HepG2 (cell line): Measurements from ENCODE around the gene IFNA6. TPM values are rescaled to one million over a fixed set of nuclear protein-coding genes. Genes with fewer than 3 reads are reported as not detected.
A peak's percentile ranks its signal among the peaks of the same experiment; 100 is the strongest.

Source experiments
- ATAC-seq: fragments of 200-7000 bp; cut with Tn5 transposase; 3 replicates; pipeline ENCODE4 v1.9.1; 2020; ENCODE audit warnings: mild to moderate bottlenecking, moderate library complexity
- BruUV-seq: library from RNA; stranded (reverse); fragments of 400-500 nt; replicated peaks from 2 replicates; lab custom pipeline; 2021; lab: Mats Ljungman, UMichigan
- CTCF ChIA-PET: fragments of 300-600 bp; formaldehyde crosslinking; extraction: SDS; loops from one replicate; lab custom pipeline; 2021; ENCODE audit warnings: low total read pairs, inconsistent platforms, low intra/inter-chr PET ratio; lab: Yijun Ruan, JAX
- POLR2A ChIA-PET: fragments of 350-600 bp; sonication (Branson Sonifier 250); formaldehyde crosslinking; loops from one replicate; lab custom pipeline; 2020; ENCODE audit warnings: antibody characterized with exemption, inconsistent platforms; lab: Yijun Ruan, JAX
- DNase-seq: peaks from one replicate; pipeline ENCODE4 v3.0.0-alpha.2; 2015; ENCODE audit warnings: low spot score
- FAIRE-seq: peaks from 3 replicates; lab custom pipeline; 2011; peaks lifted over from hg19 to GRCh38; lab: Jason Lieb, UNC
- H2AFZ ChIP-seq: one replicate; pipeline ENCODE4 v1.6.1; 2011; ENCODE audit warnings: low read length, inconsistent platforms
- H3K27ac ChIP-seq: fragments of 300-600 bp; 3 replicates; pipeline ENCODE4 v1.8.0; 2011; ENCODE audit warnings: mixed run types, mild to moderate bottlenecking, mixed read lengths, low read length, inconsistent platforms; ENCODE audit not compliant: insufficient read depth; ENCODE audit errors: extremely low read length
- H3K27me3 ChIP-seq, 2 experiments: fragments of 200-600 bp in 1 of 2; 2 replicates in 1 of 2; 3 replicates in 1 of 2; pipeline versions ENCODE4 v1.6.0 to v1.8.0; 2011; ENCODE audit warnings: low read length in 2 of 2, mild to moderate bottlenecking in 2 of 2, moderate library complexity in 2 of 2, inconsistent platforms in 1 of 2; ENCODE audit not compliant: insufficient read depth in 2 of 2, control insufficient read depth in 1 of 2
- H3K36me3 ChIP-seq, 2 experiments: fragments of 200-600 bp in 1 of 2; replicated peaks in 1 of 2; 2 replicates in 1 of 2; 3 replicates in 1 of 2; pipeline versions ENCODE4 v1.5.1 to v1.8.0; 2011; ENCODE audit warnings: low read length in 2 of 2, inconsistent platforms in 1 of 2; ENCODE audit not compliant: insufficient read depth in 2 of 2, control insufficient read depth in 1 of 2
- H3K4me1 ChIP-seq: 2 replicates; pipeline ENCODE4 v1.5.1; 2012; ENCODE audit warnings: low read length, inconsistent platforms; ENCODE audit not compliant: insufficient read depth
- H3K4me2 ChIP-seq: 2 replicates; pipeline ENCODE4 v1.6.0; 2011; ENCODE audit warnings: low read depth, low read length, inconsistent platforms
- H3K4me3 ChIP-seq, 3 experiments: fragments of 200-600 bp in 1 of 3; sonication (generic), shearing (Covaris generic) in 1 of 3; replicated peaks in 1 of 3; 2 replicates each; pipeline ENCODE4 v1.5.1; 2011 to 2016; ENCODE audit warnings: low read length in 3 of 3, inconsistent platforms in 2 of 3, low read depth in 2 of 3, mild to moderate bottlenecking in 2 of 3, control low read depth in 1 of 3, mixed read lengths in 1 of 3; ENCODE audit not compliant: insufficient read depth in 1 of 3
- H3K79me2 ChIP-seq: one replicate; pipeline ENCODE4 v1.6.1; 2011; ENCODE audit warnings: low read length, inconsistent platforms; ENCODE audit not compliant: insufficient read depth
- H3K9ac ChIP-seq: 2 replicates; pipeline ENCODE4 v1.6.0; 2011; ENCODE audit warnings: mild to moderate bottlenecking, low read depth, low read length, inconsistent platforms; ENCODE audit not compliant: insufficient read depth
- H3K9me3 ChIP-seq: 2 replicates; pipeline ENCODE4 v1.5.1; 2012; ENCODE audit warnings: mild to moderate bottlenecking, low read length
- H4K20me1 ChIP-seq: 2 replicates; pipeline ENCODE4 v1.6.0; 2011; ENCODE audit warnings: inconsistent platforms, mild to moderate bottlenecking, low read length, moderate library complexity; ENCODE audit not compliant: insufficient read depth
- KLF12 ChIP-seq: sonication (generic); formaldehyde crosslinking; IDR thresholded peaks from 2 replicates; pipeline ENCODE4 v1.4.0; 2020; ENCODE audit warnings: missing genetic modification reagents, borderline replicate concordance
- MIER2 ChIP-seq: IDR thresholded peaks from 2 replicates; pipeline ENCODE4 v1.6.1; 2016; ENCODE audit warnings: missing biosample characterization, missing genetic modification reagents
- NAIF1 ChIP-seq: sonication (generic); formaldehyde crosslinking; IDR thresholded peaks from 2 replicates; pipeline ENCODE4 v1.5.0; 2020; ENCODE audit warnings: mild to moderate bottlenecking, missing genetic modification reagents, borderline replicate concordance
- ZNF329 ChIP-seq: sonication (generic); formaldehyde crosslinking; IDR thresholded peaks from 2 replicates; pipeline ENCODE4 v1.9.0; 2021; ENCODE audit warnings: low read depth, mild to moderate bottlenecking, missing genetic modification reagents
- WGBS: methylation state at CpG from one replicate; pipeline ENCODE4 v1.1.6; 2017; ENCODE audit warnings: low lambda C conversion rate; 5-methylcytosine and 5-hydroxymethylcytosine counted together
- in situ Hi-C: cut with HindIII; loops from 2 replicates; pipeline ENCODE4 v1.10.0; 2017; ENCODE audit warnings: low pct_unique_long_range_greater_than_20kb; ENCODE audit not compliant: extremely low pct_ligation_motif_present
- intact Hi-C: fragments of 100-400 bp; cut with micrococcal nuclease; formaldehyde crosslinking; loops from one replicate; pipeline ENCODE4 v1.10.0; 2022; ENCODE audit not compliant: unreplicated experiment
- polyA plus RNA-seq, 8 experiments: library from polyadenylated mRNA; depleted of rRNA in 3 of 8; stranded (reverse) in 7 of 8; unstranded in 1 of 8; fragments of >200 nt; fragmentation: Illumina TruSeq in 4 of 8; extraction: Trizol in 4 of 8; gene quantifications; 2 replicates each; pipeline versions ENCODE4 v1.2.1 to v1.2.3, GENCODE V29; 2011 to 2016; ENCODE audit warnings: low read depth in 4 of 8, missing spikeins in 1 of 8, mixed read lengths in 1 of 8; ENCODE audit not compliant: insufficient read depth in 1 of 8
- total RNA-seq, 5 experiments: library from RNA; depleted of rRNA; stranded (reverse); fragments of >200 nt; fragmentation: Illumina TruSeq; extraction: Trizol; gene quantifications; 2 replicates each; pipeline ENCODE4 v1.2.3, GENCODE V29; 2016; ENCODE audit warnings: low read depth in 1 of 5
- TF ChIP-seq, protein P1 (sequence below): sonication (generic); formaldehyde crosslinking; conservative IDR thresholded peaks from 2 replicates; pipeline ENCODE4 v1.5.0; 2020; ENCODE audit warnings: missing genetic modification reagents
- TF ChIP-seq, protein P2 (sequence below): sonication (generic); formaldehyde crosslinking; IDR thresholded peaks from 2 replicates; pipeline ENCODE4 v1.4.0; 2020; ENCODE audit warnings: missing genetic modification reagents
- TF ChIP-seq, protein P3 (sequence below): sonication (generic); formaldehyde crosslinking; IDR thresholded peaks from 2 replicates; pipeline ENCODE4 v1.8.0; 2022; ENCODE audit warnings: low read depth, missing genetic modification reagents
- TF ChIP-seq, protein P4 (sequence below): sonication (generic); formaldehyde crosslinking; IDR thresholded peaks from 2 replicates; pipeline ENCODE4 v1.4.0; 2020; ENCODE audit warnings: mild to moderate bottlenecking, missing genetic modification reagents

IFNA6 gene
- total and polyA plus RNA-seq, 2 of the 13 experiments (the other 11 are each of a cell fraction or from before 2014, with no cell fraction given), result not detected

DNA sequence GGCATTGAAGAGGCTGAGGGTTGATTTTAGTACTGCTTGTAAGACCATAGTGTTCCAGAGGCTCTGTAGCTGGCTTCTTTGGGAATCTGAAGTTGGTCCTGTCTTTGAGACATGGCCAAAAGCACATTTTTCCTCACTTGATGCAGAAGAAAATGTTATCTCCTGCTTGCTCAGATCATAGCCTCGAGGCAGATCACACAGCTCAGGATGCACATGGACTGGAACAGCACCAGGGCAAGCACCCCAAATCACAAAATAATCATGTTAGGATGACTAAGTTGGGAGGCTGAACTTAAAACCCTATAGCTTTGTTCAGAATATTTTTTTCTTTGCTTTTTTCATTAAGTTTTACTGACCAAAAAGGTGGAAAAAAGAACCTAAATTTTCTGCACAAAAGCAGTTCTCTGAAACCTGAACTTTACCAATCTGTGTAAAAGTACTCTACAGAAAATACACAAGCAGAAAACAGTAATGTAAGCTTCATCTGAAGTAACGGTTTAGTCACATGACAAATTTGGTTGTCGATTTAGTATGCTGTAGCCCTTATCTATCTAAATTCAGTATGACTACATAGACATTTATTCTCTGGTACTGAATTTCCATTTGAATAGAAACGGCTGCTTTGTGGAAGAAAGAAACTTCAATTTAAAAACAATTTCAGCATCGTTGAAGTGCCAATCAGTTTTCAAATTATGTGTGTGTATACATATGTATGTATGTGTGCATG lies 18.8 kb downstream of the IFNA6 start:
- Histone ChIP-seq H3K79me2 (peaks cover 35% of the 10 kb centered on the region), H3K9ac (no peak overlapping the region), H2AFZ (no peak overlapping the region), H3K4me3 (no peak overlapping the region), H3K4me2 (peak overlapping the region; percentile 82), H3K27me3 (no peaks in the 10 kb centered on the region; a peak in 1 of 5 replicates), H3K27ac (no peak overlapping the region), H3K9me3 (no peaks in the 10 kb centered on the region), H3K36me3 (no peaks in the 10 kb centered on the region), H4K20me1 (peaks cover 2% of the 10 kb centered on the region; the same call in 1 of the 2 replicates), H3K4me1 (peaks cover 38% of the 10 kb centered on the region)
- WGBS, result 89% methylated on average over 5 of the region's 5 CpGs
- intact Hi-C loops (loop anchor here (10.0 kb wide), 1 partner anchor 673 kb away; the partner anchor contains the start of gene CDKN2B), in situ Hi-C loops (loop anchor here (10.0 kb wide), 1 partner anchor 463 kb away; no protein-coding TSS in a partner anchor)
- TF ChIP-seq, protein P1, sequence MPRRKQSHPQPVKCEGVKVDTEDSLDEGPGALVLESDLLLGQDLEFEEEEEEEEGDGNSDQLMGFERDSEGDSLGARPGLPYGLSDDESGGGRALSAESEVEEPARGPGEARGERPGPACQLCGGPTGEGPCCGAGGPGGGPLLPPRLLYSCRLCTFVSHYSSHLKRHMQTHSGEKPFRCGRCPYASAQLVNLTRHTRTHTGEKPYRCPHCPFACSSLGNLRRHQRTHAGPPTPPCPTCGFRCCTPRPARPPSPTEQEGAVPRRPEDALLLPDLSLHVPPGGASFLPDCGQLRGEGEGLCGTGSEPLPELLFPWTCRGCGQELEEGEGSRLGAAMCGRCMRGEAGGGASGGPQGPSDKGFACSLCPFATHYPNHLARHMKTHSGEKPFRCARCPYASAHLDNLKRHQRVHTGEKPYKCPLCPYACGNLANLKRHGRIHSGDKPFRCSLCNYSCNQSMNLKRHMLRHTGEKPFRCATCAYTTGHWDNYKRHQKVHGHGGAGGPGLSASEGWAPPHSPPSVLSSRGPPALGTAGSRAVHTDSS, result no peak
- TF ChIP-seq, protein P2, sequence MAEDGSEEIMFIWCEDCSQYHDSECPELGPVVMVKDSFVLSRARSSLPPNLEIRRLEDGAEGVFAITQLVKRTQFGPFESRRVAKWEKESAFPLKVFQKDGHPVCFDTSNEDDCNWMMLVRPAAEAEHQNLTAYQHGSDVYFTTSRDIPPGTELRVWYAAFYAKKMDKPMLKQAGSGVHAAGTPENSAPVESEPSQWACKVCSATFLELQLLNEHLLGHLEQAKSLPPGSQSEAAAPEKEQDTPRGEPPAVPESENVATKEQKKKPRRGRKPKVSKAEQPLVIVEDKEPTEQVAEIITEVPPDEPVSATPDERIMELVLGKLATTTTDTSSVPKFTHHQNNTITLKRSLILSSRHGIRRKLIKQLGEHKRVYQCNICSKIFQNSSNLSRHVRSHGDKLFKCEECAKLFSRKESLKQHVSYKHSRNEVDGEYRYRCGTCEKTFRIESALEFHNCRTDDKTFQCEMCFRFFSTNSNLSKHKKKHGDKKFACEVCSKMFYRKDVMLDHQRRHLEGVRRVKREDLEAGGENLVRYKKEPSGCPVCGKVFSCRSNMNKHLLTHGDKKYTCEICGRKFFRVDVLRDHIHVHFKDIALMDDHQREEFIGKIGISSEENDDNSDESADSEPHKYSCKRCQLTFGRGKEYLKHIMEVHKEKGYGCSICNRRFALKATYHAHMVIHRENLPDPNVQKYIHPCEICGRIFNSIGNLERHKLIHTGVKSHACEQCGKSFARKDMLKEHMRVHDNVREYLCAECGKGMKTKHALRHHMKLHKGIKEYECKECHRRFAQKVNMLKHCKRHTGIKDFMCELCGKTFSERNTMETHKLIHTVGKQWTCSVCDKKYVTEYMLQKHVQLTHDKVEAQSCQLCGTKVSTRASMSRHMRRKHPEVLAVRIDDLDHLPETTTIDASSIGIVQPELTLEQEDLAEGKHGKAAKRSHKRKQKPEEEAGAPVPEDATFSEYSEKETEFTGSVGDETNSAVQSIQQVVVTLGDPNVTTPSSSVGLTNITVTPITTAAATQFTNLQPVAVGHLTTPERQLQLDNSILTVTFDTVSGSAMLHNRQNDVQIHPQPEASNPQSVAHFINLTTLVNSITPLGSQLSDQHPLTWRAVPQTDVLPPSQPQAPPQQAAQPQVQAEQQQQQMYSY, result no peak
- TF ChIP-seq, protein P3, sequence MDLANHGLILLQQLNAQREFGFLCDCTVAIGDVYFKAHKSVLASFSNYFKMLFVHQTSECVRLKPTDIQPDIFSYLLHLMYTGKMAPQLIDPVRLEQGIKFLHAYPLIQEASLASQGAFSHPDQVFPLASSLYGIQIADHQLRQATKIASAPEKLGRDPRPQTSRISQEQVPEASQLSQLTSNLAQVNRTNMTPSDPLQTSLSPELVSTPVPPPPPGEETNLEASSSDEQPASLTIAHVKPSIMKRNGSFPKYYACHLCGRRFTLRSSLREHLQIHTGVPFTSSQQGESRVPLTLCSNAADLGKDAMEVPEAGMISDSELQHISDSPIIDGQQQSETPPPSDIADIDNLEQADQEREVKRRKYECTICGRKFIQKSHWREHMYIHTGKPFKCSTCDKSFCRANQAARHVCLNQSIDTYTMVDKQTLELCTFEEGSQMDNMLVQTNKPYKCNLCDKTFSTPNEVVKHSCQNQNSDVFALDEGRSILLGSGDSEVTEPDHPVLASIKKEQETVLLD (CRISPR knock-in tag), result no peak
- TF ChIP-seq MIER2 (CRISPR knock-in tag), result no peak
- TF ChIP-seq KLF12 (CRISPR knock-in tag), result no peak
- no peak for TF ChIP-seq NAIF1 (CRISPR knock-in tag)
- TF ChIP-seq ZNF329 (CRISPR knock-in tag), result no peak
- TF ChIP-seq, protein P4, sequence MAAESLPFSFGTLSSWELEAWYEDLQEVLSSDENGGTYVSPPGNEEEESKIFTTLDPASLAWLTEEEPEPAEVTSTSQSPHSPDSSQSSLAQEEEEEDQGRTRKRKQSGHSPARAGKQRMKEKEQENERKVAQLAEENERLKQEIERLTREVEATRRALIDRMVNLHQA (CRISPR knock-in tag), result no peak
- ChIA-PET CTCF (no interaction called here), POLR2A (no interaction called here)
- no peak for FAIRE-seq
- no peak for DNase-seq
- no TSS peak for BruUV-seq
- no peak for ATAC-seq
